Endothelial cell (in vitro differentiated cells): Measurements from ENCODE around the gene NSA2. TPM values are rescaled to one million over a fixed set of nuclear protein-coding genes. Genes with fewer than 3 reads are reported as not detected.
"Not testable (repeated sequence)": the region's sequence is repeated elsewhere in the genome, so short reads cannot be mapped to it uniquely, and the experiment has no call there.

ENCODE experiments used
- DNase-seq: peaks from one replicate; pipeline ENCODE4 v3.0.0; 2021; ENCODE audit warnings: low spot score
- H3K27ac Mint-ChIP-seq: one replicate; pipeline ENCODE4 v1.8.0; 2021; ENCODE audit warnings: mixed read lengths, inconsistent platforms; ENCODE audit not compliant: unreplicated experiment
- H3K27me3 Mint-ChIP-seq: one replicate; pipeline ENCODE4 v1.8.0; 2021; ENCODE audit warnings: mild to moderate bottlenecking, moderate library complexity, mixed read lengths, inconsistent platforms; ENCODE audit not compliant: unreplicated experiment
- H3K36me3 Mint-ChIP-seq: one replicate; pipeline ENCODE4 v1.8.0; 2021; ENCODE audit warnings: mild to moderate bottlenecking, low read depth, mixed read lengths, inconsistent platforms; ENCODE audit not compliant: unreplicated experiment
- H3K4me1 Mint-ChIP-seq: one replicate; pipeline ENCODE4 v1.8.0; 2021; ENCODE audit warnings: mild to moderate bottlenecking, mixed read lengths, inconsistent platforms; ENCODE audit not compliant: unreplicated experiment
- H3K4me3 Mint-ChIP-seq: one replicate; pipeline ENCODE4 v1.8.0; 2021; ENCODE audit warnings: mild to moderate bottlenecking, mixed read lengths, inconsistent platforms; ENCODE audit not compliant: unreplicated experiment
- H3K9me3 Mint-ChIP-seq: one replicate; pipeline ENCODE4 v1.8.0; 2021; ENCODE audit warnings: mixed read lengths, inconsistent platforms; ENCODE audit not compliant: unreplicated experiment
- total RNA-seq: library from RNA; stranded (reverse); fragmentation: NEBNext Ultra II Directional; extraction: Animal tissue kit (Norgen Biotek cat#: 25700); gene quantifications from one replicate; pipeline ENCODE4 v1.2.1, GENCODE V29; 2021; ENCODE audit not compliant: unreplicated experiment
- TF ChIP-seq, protein P1 (sequence below): fragments of 200-600 bp; sonication (generic); IDR thresholded peaks from one replicate; pipeline ENCODE4 v1.5.0; 2021; ENCODE audit warnings: antibody characterized with exemption; ENCODE audit not compliant: unreplicated experiment

Gene NSA2
- total RNA-seq, 1 donor from 2014 or later, result 59.2 TPM

DNA sequence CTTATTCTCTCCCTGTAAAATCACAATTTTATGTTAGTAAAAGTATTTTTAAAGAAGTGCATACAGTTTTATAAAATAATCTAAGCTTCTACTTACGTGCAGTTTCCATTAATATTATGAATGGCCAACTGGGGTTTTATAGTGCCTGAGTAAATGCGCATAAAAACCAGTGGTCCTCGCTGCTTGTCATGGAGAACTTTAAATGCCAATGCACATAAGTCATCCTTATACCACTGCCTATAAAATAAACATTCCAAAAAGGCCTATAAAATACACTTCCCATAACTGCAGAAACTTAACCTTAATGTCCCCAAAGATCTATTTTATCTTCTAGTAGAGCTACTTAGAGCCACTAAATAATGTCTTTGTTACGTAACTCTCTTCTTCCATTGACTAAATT is 28.6 kb upstream of the NSA2 start:
- H3K27me3 Mint-ChIP-seq, result no peaks in the 10 kb centered on the region
- H3K4me1 Mint-ChIP-seq, result no peaks in the 10 kb centered on the region
- H3K27ac Mint-ChIP-seq, result no peak overlapping the region
- DNase-seq, result no peak
- no peak overlapping the region for H3K4me3 Mint-ChIP-seq
- H3K9me3 Mint-ChIP-seq, result no peaks in the 10 kb centered on the region
- H3K36me3 Mint-ChIP-seq, result peaks cover 3% of the 10 kb centered on the region
- TF ChIP-seq, protein P1, sequence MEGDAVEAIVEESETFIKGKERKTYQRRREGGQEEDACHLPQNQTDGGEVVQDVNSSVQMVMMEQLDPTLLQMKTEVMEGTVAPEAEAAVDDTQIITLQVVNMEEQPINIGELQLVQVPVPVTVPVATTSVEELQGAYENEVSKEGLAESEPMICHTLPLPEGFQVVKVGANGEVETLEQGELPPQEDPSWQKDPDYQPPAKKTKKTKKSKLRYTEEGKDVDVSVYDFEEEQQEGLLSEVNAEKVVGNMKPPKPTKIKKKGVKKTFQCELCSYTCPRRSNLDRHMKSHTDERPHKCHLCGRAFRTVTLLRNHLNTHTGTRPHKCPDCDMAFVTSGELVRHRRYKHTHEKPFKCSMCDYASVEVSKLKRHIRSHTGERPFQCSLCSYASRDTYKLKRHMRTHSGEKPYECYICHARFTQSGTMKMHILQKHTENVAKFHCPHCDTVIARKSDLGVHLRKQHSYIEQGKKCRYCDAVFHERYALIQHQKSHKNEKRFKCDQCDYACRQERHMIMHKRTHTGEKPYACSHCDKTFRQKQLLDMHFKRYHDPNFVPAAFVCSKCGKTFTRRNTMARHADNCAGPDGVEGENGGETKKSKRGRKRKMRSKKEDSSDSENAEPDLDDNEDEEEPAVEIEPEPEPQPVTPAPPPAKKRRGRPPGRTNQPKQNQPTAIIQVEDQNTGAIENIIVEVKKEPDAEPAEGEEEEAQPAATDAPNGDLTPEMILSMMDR, result no peak

DNA sequence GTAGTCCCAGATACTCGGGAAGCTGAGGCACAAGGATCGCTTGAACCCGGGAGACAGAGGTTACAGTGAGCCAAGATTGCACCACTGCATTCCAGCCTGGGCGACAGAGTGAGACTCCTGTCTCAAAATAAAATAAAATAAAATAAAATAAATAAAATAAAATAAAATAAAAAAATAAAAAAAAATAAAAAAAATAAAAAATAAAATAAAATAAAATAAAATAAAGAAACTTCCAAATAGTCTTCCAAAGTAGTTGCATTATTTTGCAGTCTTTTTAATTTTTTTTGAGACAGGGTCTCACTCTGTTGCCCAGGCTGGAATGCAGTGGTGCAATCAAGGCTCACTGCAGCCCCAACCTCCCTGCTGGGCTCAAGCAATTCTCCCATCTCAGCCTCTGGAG is 18.3 kb upstream of the NSA2 start:
- H3K27ac Mint-ChIP-seq, H3K4me3 Mint-ChIP-seq, H3K9me3 Mint-ChIP-seq, DNase-seq, H3K36me3 Mint-ChIP-seq, H3K27me3 Mint-ChIP-seq, H3K4me1 Mint-ChIP-seq: not testable (repeated sequence)

DNA sequence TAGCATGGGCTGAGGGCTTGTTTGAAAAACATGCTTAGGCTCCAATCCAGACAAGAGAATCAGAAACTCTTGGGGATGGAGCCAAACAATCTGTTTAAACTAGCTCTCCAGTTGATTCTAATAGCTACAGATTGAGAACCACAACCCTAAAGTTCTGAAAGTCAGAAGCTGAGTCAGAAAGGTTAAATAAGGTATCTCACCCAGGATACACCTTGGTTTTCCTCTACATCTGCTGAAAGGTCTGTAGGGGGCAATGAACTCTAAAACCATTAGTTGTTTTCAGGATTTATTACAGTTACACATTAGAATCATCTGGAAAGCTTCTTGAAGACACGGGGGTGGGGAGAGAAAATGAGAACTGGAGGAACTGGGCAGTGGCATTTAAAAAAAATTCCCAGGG is 5.8 kb upstream of the NSA2 start:
- Mint-ChIP-seq H3K27me3 (no peaks in the 10 kb centered on the region), H3K27ac (no peak overlapping the region), H3K4me1 (peaks cover 8% of the 10 kb centered on the region), H3K9me3 (no peaks in the 10 kb centered on the region), H3K4me3 (no peak overlapping the region), H3K36me3 (peaks cover 9% of the 10 kb centered on the region)
- no peak for DNase-seq
- TF ChIP-seq, protein P1, result no peak

DNA sequence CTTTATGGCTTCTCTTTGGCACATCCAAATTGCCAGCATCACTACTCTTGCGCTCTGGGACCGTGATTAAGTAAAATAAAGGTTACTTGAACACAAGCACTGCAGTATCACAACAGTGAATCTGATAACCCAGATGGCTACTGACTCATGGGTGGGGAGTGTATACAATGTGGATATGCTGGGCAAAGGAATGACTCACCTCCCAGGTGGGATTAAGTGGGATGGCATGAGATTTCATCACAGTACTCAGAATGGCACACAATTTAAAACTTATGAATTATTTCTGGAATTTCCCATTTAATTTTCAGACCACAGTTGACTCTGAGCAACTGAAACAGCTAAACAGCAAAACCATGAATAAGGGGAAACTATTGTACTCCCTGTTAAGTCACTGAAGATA is 4.5 kb upstream of the NSA2 start:
- Mint-ChIP-seq H3K4me3 (no peak overlapping the region), H3K27ac (no peak overlapping the region), H3K36me3 (peaks cover 8% of the 10 kb centered on the region), H3K4me1 (peaks cover 19% of the 10 kb centered on the region), H3K9me3 (no peaks in the 10 kb centered on the region), H3K27me3 (no peaks in the 10 kb centered on the region)
- TF ChIP-seq, protein P1, result no peak
- no peak for DNase-seq

DNA sequence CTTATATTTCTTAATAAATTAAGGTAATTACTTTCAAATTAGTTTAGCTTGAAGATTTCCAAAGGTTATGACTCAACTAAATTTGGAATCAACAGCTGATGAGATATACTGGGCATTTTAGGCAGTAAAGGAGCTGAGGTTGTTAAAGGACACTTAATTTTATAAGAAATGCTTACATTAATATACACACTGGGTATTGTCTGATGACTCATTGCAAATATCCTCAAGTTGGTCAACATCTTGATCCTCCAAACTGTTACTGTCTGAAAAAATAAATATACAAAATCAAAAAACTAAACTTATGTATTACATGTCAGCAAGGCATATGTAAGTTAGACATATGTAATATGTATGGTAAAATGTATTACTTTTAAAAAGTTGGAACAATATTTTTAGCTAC is 3.5 kb upstream of the NSA2 start:
- Mint-ChIP-seq H3K27ac (no peak overlapping the region), H3K27me3 (no peaks in the 10 kb centered on the region), H3K9me3 (no peaks in the 10 kb centered on the region), H3K4me1 (peaks cover 25% of the 10 kb centered on the region), H3K4me3 (no peak overlapping the region), H3K36me3 (peaks cover 5% of the 10 kb centered on the region)
- TF ChIP-seq, protein P1, result no peak
- no peak for DNase-seq

DNA sequence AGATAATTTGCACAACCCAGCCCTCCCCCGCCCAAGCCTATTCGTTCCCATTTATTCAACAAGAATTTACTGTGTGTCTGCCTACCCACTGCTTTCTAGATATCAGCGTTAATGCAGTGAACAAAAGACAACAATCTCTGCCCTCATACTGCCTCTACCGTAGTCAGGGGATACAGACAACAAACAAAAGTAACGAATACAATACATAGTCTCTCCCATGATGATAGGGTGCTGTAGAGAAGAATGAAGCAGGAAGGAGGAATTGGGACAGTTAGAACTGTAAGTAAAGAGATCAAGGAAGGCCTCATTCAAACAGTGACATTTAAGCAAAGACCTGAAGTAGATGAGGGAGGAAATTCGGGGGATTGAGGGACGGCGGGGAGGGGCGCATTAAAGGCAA is 1.8 kb upstream of the NSA2 start:
- Mint-ChIP-seq H3K27me3 (no peaks in the 10 kb centered on the region), H3K4me1 (peaks cover 25% of the 10 kb centered on the region), H3K4me3 (peak overlapping the region; percentile 80), H3K27ac (peak overlapping the region; percentile 97), H3K9me3 (no peaks in the 10 kb centered on the region), H3K36me3 (peaks cover 6% of the 10 kb centered on the region)
- TF ChIP-seq, protein P1, result no peak
- DNase-seq, result no peak
